H1 (cell line): ENCODE measurements around the gene HS6ST3.
"Not testable (repeated sequence)": the region's sequence is repeated elsewhere in the genome, so short reads cannot be mapped to it uniquely, and the experiment has no call there.

Experiments used
- CEBPB ChIP-seq: IDR thresholded peaks from 2 replicates; pipeline ENCODE4 v1.6.1; 2012; ENCODE audit warnings: low read depth, low read length
- CTCF ChIP-seq, 3 experiments: IDR thresholded peaks; 1 replicate in 2 of 3; 2 replicates in 1 of 3; pipeline versions ENCODE4 v1.5.1 to v1.6.1; 2011; ENCODE audit warnings: low read length in 3 of 3, mild to moderate bottlenecking in 3 of 3, inconsistent platforms in 2 of 3, low read depth in 1 of 3, moderate library complexity in 1 of 3; ENCODE audit not compliant: insufficient read depth in 1 of 3; ENCODE audit errors: control extremely low read depth in 1 of 3
- POLR2A ChIP-seq, 2 experiments: IDR thresholded peaks; 1 replicate in 1 of 2; 2 replicates in 1 of 2; pipeline ENCODE4 v1.6.1; 2011; ENCODE audit warnings: low read depth in 2 of 2, low read length in 2 of 2, mild to moderate bottlenecking in 2 of 2; ENCODE audit errors: control extremely low read depth in 1 of 2
- SP1 ChIP-seq: IDR thresholded peaks from 2 replicates; pipeline ENCODE4 v1.6.1; 2011; ENCODE audit warnings: low read depth, low read length

GRCh38 chr13:96051491-96051890 is 38.4 kb upstream of the HS6ST3 start:
- not testable (repeated sequence) for TF ChIP-seq CTCF (IDR thresholded peaks at IDR 0.05; ENCODE audit: control extremely low read depth in 1 of 3, insufficient read depth in 1 of 3, low read depth in 1 of 3, low read length in 3 of 3); POLR2A (IDR thresholded peaks at IDR 0.05; ENCODE audit: control extremely low read depth in 1 of 2, low read depth in 2 of 2, low read length in 2 of 2); SP1; CEBPB
